Limb (tissue), 2 donors: ENCODE results near the gene SERPINA3.
"Not testable (repeated sequence)": the region's sequence is repeated elsewhere in the genome, so short reads cannot be mapped to it uniquely, and the experiment has no call there.

Experiments
- DNase-seq, 2 donors: peaks; one replicate each; pipeline ENCODE4 v3.0.0-alpha.2; 2016; ENCODE audit errors: extremely low spot score in 2 of 2

SERPINA3 gene

GRCh38 chr14:94612174-94612573, at the start of gene SERPINA3:
SERPINA3 (plus strand) TSS chr14:94612391; CDS start chr14:94614442, 2,051 bp downstream.
- DNase-seq, result no peak

GRCh38 chr14:94562941-94563883, 49.0 kb upstream of the SERPINA3 start:
- no peak for DNase-seq

GRCh38 chr14:94564381-94564780, 47.8 kb upstream of the SERPINA3 start:
- no peak for DNase-seq

GRCh38 chr14:94568186-94568585, 44.0 kb upstream of the SERPINA3 start:
- DNase-seq, result no peak

GRCh38 chr14:94569381-94570001, 42.7 kb upstream of the SERPINA3 start:
- DNase-seq, result no peak

- DNase-seq, result no peak
Measured at GRCh38 chr14:94570002-94570400, 42.2 kb upstream of the SERPINA3 start.

GRCh38 chr14:94570440-94570839, 41.8 kb upstream of the SERPINA3 start:
- no peak for DNase-seq

- peak; percentile 40 to 55 for DNase-seq
Measured at GRCh38 chr14:94571395-94571794, 40.8 kb upstream of the SERPINA3 start.

- peak in 1 of 2 donors; percentile 49 for DNase-seq
Measured at GRCh38 chr14:94571950-94572349, 40.2 kb upstream of the SERPINA3 start.

- DNase-seq, result no peak
Measured at GRCh38 chr14:94572637-94573303, 39.4 kb upstream of the SERPINA3 start.

GRCh38 chr14:94573475-94574277, 38.5 kb upstream of the SERPINA3 start:
- DNase-seq, result no peak

GRCh38 chr14:94574336-94574735, 37.9 kb upstream of the SERPINA3 start:
- no peak for DNase-seq

GRCh38 chr14:94575730-94576585, 36.2 kb upstream of the SERPINA3 start:
- DNase-seq, result no peak

GRCh38 chr14:94577472-94577871, 34.7 kb upstream of the SERPINA3 start:
- DNase-seq, result not testable (repeated sequence)

- no peak for DNase-seq
Measured at GRCh38 chr14:94578712-94579111, 33.5 kb upstream of the SERPINA3 start.

GRCh38 chr14:94581127-94581999, 30.8 kb upstream of the SERPINA3 start, which contains the start of gene SERPINA5:
SERPINA5 (plus strand) TSS chr14:94581426; CDS start chr14:94587363, 5,937 bp downstream.
- DNase-seq, result peak in 1 of 2 donors; percentile 53

GRCh38 chr14:94582199-94582750, 29.9 kb upstream of the SERPINA3 start:
- no peak for DNase-seq

- DNase-seq, result no peak
Measured at GRCh38 chr14:94582851-94583250, 29.3 kb upstream of the SERPINA3 start.

GRCh38 chr14:94583557-94583956, 28.6 kb upstream of the SERPINA3 start:
- no peak for DNase-seq
